OCI-LY1 (cell line): ENCODE measurements around the gene HOXA9.

ENCODE experiments used
- CTCF ChIP-seq: fragments of 200-600 bp; sonication (generic), shearing (Covaris generic); IDR thresholded peaks from 2 replicates; pipeline ENCODE4 v1.5.1; 2017; ENCODE audit warnings: mild to moderate bottlenecking, antibody characterized with exemption, low read length, moderate library complexity, mixed read lengths
- EZH2 ChIP-seq: fragments of 200-600 bp; sonication (generic), shearing (Covaris generic); IDR thresholded peaks from 2 replicates; pipeline ENCODE4 v1.8.0; 2017; ENCODE audit warnings: borderline replicate concordance, mixed run types, mild to moderate bottlenecking, antibody characterized with exemption, low read length, moderate library complexity, mixed read lengths

DNA sequence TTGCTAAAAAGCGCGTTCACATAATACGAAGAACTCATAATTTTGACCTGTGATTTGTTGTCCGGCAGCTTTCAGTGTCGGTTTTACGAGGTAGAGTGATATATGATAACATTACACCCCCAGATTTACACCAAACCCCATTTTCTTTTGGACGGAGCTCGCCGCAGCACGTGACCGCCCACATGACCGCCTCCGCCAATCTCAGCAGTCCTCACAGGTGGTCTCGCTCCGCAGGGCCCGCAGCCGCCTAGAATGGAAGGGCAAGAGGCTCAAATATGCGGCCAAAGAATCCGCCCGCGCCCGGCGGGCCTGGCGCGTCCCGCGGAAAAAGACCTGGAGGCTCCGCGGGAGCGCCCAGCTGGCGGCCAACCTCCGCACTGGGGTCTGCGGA is 8.8 kb downstream of the HOXA9 start, which contains the start of gene HOXA7:
- TF ChIP-seq CTCF = no peak
- TF ChIP-seq EZH2 = no peak
